ENCODE measurements around the gene USP22. TPM values are rescaled to one million over a fixed set of nuclear protein-coding genes. Genes with fewer than 3 reads are reported as not detected.
A peak's percentile ranks its signal among the peaks of the same experiment; 100 is the strongest.

Gene USP22
- total and polyA plus RNA-seq, 8 donors: 28.1 to 394 (median 161) TPM

- no peaks in the 10 kb centered on the region for H3K27me3 ChIP-seq
- H3K27ac ChIP-seq: peak overlapping the region in 4 of 5 donors; percentile 11 to 40 (median 31)
- H3K4me1 ChIP-seq: peaks cover 32 to 70% (median 54%) of the 10 kb centered on the region in 4 donors
- H3K9me3 ChIP-seq: no peaks in the 10 kb centered on the region
- no peak overlapping the region for H3K4me3 ChIP-seq
- intact Hi-C loops (cut with DNase I; ENCODE audit: low total_unique reads): no loop called here
- H3K36me3 ChIP-seq: peaks cover 51 to 78% (median 73%) of the 10 kb centered on the region in 4 donors
- 67 to 73% (median 69%) methylated on average over 7 of the region's 7 CpGs for WGBS, 5 donors
- TF ChIP-seq, protein P1, sequence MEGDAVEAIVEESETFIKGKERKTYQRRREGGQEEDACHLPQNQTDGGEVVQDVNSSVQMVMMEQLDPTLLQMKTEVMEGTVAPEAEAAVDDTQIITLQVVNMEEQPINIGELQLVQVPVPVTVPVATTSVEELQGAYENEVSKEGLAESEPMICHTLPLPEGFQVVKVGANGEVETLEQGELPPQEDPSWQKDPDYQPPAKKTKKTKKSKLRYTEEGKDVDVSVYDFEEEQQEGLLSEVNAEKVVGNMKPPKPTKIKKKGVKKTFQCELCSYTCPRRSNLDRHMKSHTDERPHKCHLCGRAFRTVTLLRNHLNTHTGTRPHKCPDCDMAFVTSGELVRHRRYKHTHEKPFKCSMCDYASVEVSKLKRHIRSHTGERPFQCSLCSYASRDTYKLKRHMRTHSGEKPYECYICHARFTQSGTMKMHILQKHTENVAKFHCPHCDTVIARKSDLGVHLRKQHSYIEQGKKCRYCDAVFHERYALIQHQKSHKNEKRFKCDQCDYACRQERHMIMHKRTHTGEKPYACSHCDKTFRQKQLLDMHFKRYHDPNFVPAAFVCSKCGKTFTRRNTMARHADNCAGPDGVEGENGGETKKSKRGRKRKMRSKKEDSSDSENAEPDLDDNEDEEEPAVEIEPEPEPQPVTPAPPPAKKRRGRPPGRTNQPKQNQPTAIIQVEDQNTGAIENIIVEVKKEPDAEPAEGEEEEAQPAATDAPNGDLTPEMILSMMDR (IDR thresholded peaks at IDR 0.05): no peak
- TF ChIP-seq EP300 (IDR thresholded peaks at IDR 0.05): no peak
- TF ChIP-seq POLR2A (IDR thresholded peaks at IDR 0.05): no peak
- TF ChIP-seq POLR2AphosphoS5 (IDR thresholded peaks at IDR 0.05): no peak
- DNase-seq: no peak
Measured at GRCh38 chr17:21001111-21001812, 41.5 kb downstream of the USP22 start.

DNA sequence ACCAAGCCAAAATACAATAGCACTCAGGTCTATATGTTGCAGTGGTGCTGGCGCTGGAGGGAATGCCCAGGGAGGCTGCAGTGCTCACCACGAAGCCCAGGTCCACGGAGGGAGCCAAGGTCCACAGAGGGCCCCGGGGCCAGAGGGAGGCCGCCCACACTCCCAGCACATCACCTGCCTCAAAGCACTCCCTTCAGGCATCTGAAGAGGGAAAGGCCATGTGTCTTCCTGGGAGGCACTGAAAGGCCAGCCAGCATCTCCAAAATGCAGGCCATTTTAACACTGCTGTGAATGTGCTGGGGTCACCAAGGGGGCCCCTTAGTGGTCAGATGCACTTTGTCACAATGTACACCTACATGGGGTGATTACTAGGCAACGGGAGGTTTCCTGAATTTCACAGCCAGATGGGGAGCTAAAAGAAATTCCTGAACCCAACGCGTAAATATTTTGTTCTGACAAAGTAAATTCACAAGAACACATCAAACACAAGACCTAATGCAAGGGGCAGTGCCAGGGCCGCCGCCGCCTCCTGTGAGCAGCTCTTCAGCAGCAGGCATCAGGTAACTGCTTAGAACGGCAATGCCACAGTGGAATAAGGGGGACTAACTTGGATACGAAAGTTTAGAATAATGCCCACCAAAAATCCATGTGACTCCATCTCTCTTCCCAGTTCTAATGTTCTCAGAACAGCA is 42.8 kb downstream of the USP22 start:
- TF ChIP-seq, protein P1 (IDR thresholded peaks at IDR 0.05): no peak
- TF ChIP-seq EP300 (IDR thresholded peaks at IDR 0.05) (no peak), POLR2A (IDR thresholded peaks at IDR 0.05) (no peak), POLR2AphosphoS5 (IDR thresholded peaks at IDR 0.05) (no peak)
- 56 to 81% (median 75%) methylated on average over 13 of the region's 13 CpGs for WGBS, 5 donors
- H3K4me3 ChIP-seq: no peak overlapping the region
- H3K36me3 ChIP-seq: peaks cover 38 to 65% (median 61%) of the 10 kb centered on the region in 4 donors
- no peak for DNase-seq
- H3K27ac ChIP-seq: peak overlapping the region in 4 of 5 donors; percentile 31 to 67 (median 32)
- no peaks in the 10 kb centered on the region for H3K9me3 ChIP-seq
- H3K4me1 ChIP-seq: peaks cover 32 to 70% (median 54%) of the 10 kb centered on the region in 4 donors
- H3K27me3 ChIP-seq: no peaks in the 10 kb centered on the region
- intact Hi-C loops (cut with DNase I; ENCODE audit: low total_unique reads): no loop called here

- Histone ChIP-seq H3K36me3 (peaks cover 30 to 57% (median 52%) of the 10 kb centered on the region in 4 donors), H3K9me3 (no peaks in the 10 kb centered on the region), H3K4me3 (no peak overlapping the region), H3K27me3 (no peaks in the 10 kb centered on the region), H3K27ac (peak overlapping the region in 4 of 5 donors; percentile 12 to 67 (median 32)), H3K4me1 (peaks cover 34 to 69% (median 49%) of the 10 kb centered on the region in 4 donors)
- 48 to 69% (median 57%) methylated on average over 14 to 16 of the region's 16 CpGs for WGBS, 5 donors
- DNase-seq: no peak
- TF ChIP-seq POLR2AphosphoS5 (IDR thresholded peaks at IDR 0.05) (peak in 1 of 3 donors; percentile 6), POLR2A (IDR thresholded peaks at IDR 0.05) (no peak), EP300 (IDR thresholded peaks at IDR 0.05) (no peak)
- TF ChIP-seq, protein P1 (IDR thresholded peaks at IDR 0.05): no peak
- intact Hi-C loops (cut with DNase I; ENCODE audit: low total_unique reads): no loop called here
Measured at GRCh38 chr17:20999044-20999573, 43.7 kb downstream of the USP22 start.

DNA sequence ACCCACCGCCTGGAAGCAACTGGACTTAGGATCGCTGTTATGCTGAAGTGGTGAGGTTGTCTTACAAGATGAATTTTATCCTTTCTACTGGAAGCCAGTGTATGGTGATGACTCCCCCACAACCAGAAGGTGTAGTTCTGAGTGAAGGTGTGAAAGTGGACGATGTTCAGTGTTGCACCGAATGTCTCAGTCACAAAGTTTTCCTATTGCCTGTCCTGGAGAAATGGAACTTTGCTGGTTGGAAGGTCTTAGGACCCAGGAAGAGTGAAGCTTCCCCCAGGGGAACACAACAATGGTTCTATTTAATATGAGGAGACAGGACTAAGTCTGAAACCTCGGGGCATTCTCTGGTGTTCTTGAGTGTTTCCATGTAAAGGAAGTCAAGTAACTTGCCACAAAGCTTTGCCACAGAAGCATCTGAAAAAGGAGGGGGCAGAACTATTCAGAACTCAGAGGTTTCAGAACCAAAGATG is 44.2 kb downstream of the USP22 start:
- no peak for DNase-seq
- intact Hi-C loops (cut with DNase I; ENCODE audit: low total_unique reads): no loop called here
- H3K36me3 ChIP-seq: peaks cover 25 to 52% (median 47%) of the 10 kb centered on the region in 4 donors
- H3K4me1 ChIP-seq: peaks cover 36 to 70% (median 49%) of the 10 kb centered on the region in 4 donors
- TF ChIP-seq POLR2AphosphoS5 (IDR thresholded peaks at IDR 0.05) (no peak), POLR2A (IDR thresholded peaks at IDR 0.05) (no peak), EP300 (IDR thresholded peaks at IDR 0.05) (no peak)
- H3K4me3 ChIP-seq: no peak overlapping the region
- H3K9me3 ChIP-seq: no peaks in the 10 kb centered on the region
- peak overlapping the region in 3 of 5 donors; percentile 32 to 67 (median 33) for H3K27ac ChIP-seq
- no peaks in the 10 kb centered on the region for H3K27me3 ChIP-seq
- WGBS, 5 donors: 74 to 81% (median 77%) methylated on average over 5 of the region's 5 CpGs

Measured in stomach (tissue), 9 donors.